HCT116 (cell line): ENCODE results near the gene SHC2.

Experiments
- CEBPB ChIP-seq: IDR thresholded peaks from 2 replicates; pipeline ENCODE4 v1.6.1; 2012; ENCODE audit warnings: low read depth
- EZH2 ChIP-seq: fragments of 200-600 bp; sonication (generic); IDR thresholded peaks from 2 replicates; pipeline ENCODE4 v1.6.1; 2017; ENCODE audit warnings: antibody characterized with exemption, mixed run types
- EZH2phosphoT487 ChIP-seq: fragments of 200-600 bp; IDR thresholded peaks from 2 replicates; pipeline ENCODE4 v1.6.1; 2018; ENCODE audit warnings: antibody characterized with exemption, borderline replicate concordance
- JUND ChIP-seq: IDR thresholded peaks from 2 replicates; pipeline ENCODE4 v1.6.1; 2012
- POLR2A ChIP-seq: IDR thresholded peaks from 2 replicates; pipeline ENCODE4 v1.7.0; 2011; ENCODE audit warnings: borderline replicate concordance; ENCODE audit not compliant: insufficient read depth, insufficient read length; ENCODE audit errors: extremely low read depth
- POLR2AphosphoS5 ChIP-seq: IDR thresholded peaks from 2 replicates; pipeline ENCODE4 v1.6.1; 2011; ENCODE audit warnings: mild to moderate bottlenecking, low read depth, low read length, moderate library complexity
- RAD21 ChIP-seq: IDR thresholded peaks from 2 replicates; pipeline ENCODE4 v1.6.1; 2012; ENCODE audit warnings: low read depth, mild to moderate bottlenecking
- REST ChIP-seq: IDR thresholded peaks from 2 replicates; pipeline ENCODE4 v1.6.1; 2012; ENCODE audit warnings: low read depth
- SIN3A ChIP-seq: IDR thresholded peaks from 2 replicates; pipeline ENCODE4 v1.6.1; 2012; ENCODE audit warnings: low read depth
- YY1 ChIP-seq: IDR thresholded peaks from 2 replicates; pipeline ENCODE4 v1.6.1; 2011; ENCODE audit warnings: low read length, low read depth, moderate library complexity, mild to moderate bottlenecking; ENCODE audit not compliant: insufficient replicate concordance; ENCODE audit errors: extremely low read depth
- TF ChIP-seq, protein P1 (sequence below), 3 experiments: fragments of 200-600 bp in 1 of 3; sonication (generic) in 1 of 3; IDR thresholded peaks in 2 of 3; conservative IDR thresholded peaks in 1 of 3; 2 replicates each; pipeline ENCODE4 v1.5.1; 2012 to 2017; ENCODE audit warnings: low read depth in 2 of 3, low read length in 2 of 3, antibody characterized with exemption in 1 of 3, borderline replicate concordance in 1 of 3, control low read depth in 1 of 3, mild to moderate bottlenecking in 1 of 3, mixed read lengths in 1 of 3, mixed run types in 1 of 3, moderate library complexity in 1 of 3; ENCODE audit not compliant: insufficient read depth in 1 of 3

- TF ChIP-seq POLR2AphosphoS5 (no peak), CEBPB (no peak), POLR2A (no peak), EZH2phosphoT487 (no peak), SIN3A (no peak), RAD21 (no peak), JUND (no peak), REST (no peak), EZH2 (no peak), YY1 (no peak)
- TF ChIP-seq, protein P1, sequence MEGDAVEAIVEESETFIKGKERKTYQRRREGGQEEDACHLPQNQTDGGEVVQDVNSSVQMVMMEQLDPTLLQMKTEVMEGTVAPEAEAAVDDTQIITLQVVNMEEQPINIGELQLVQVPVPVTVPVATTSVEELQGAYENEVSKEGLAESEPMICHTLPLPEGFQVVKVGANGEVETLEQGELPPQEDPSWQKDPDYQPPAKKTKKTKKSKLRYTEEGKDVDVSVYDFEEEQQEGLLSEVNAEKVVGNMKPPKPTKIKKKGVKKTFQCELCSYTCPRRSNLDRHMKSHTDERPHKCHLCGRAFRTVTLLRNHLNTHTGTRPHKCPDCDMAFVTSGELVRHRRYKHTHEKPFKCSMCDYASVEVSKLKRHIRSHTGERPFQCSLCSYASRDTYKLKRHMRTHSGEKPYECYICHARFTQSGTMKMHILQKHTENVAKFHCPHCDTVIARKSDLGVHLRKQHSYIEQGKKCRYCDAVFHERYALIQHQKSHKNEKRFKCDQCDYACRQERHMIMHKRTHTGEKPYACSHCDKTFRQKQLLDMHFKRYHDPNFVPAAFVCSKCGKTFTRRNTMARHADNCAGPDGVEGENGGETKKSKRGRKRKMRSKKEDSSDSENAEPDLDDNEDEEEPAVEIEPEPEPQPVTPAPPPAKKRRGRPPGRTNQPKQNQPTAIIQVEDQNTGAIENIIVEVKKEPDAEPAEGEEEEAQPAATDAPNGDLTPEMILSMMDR (IDR thresholded peaks at IDR 0.05 in 2 of 3, conservative IDR thresholded peaks at IDR 0.05 in 1 of 3; ENCODE audit: borderline replicate concordance in 1 of 3, insufficient read depth in 1 of 3, low read depth in 2 of 3, low read length in 2 of 3) = no peak
Observed at GRCh38 chr19:435707-436412, 25.0 kb downstream of the SHC2 start.
